Uterus (tissue), 4 donors: ENCODE data around the gene L1TD1. TPM values are rescaled to one million over a fixed set of nuclear protein-coding genes. Genes with fewer than 3 reads are reported as not detected.

Source experiments
- DNase-seq, 2 donors: peaks; one replicate each; pipeline ENCODE4 v3.0.0-alpha.2; 2019 to 2020
- H3K27ac ChIP-seq, 2 donors: fragments of 200-600 bp; sonication (generic); 1 replicate in 1 of 2; 2 replicates in 1 of 2; pipeline ENCODE4 v1.5.1; 2016 to 2018
- H3K27me3 ChIP-seq, 2 donors: fragments of 200-600 bp; sonication (generic); one replicate each; pipeline ENCODE4 v1.5.1; 2018 to 2019; ENCODE audit warnings: control low read depth in 1 of 2
- H3K36me3 ChIP-seq, 2 donors: fragments of 200-600 bp; sonication (generic); one replicate each; pipeline ENCODE4 v1.5.1; 2019; ENCODE audit warnings: control low read depth in 1 of 2
- H3K4me1 ChIP-seq, 2 donors: fragments of 200-600 bp; sonication (generic); one replicate each; pipeline ENCODE4 v1.5.1; 2018 to 2019; ENCODE audit warnings: control low read depth in 1 of 2
- H3K4me3 ChIP-seq, 2 donors: fragments of 200-600 bp; sonication (generic); 1 replicate in 1 of 2; 2 replicates in 1 of 2; pipeline ENCODE4 v1.5.1; 2018 to 2019; ENCODE audit warnings: mild to moderate bottlenecking in 1 of 2
- H3K9me3 ChIP-seq, 2 donors: fragments of 200-600 bp; sonication (generic); one replicate each; pipeline ENCODE4 v1.5.1; 2019; ENCODE audit warnings: control low read depth in 1 of 2
- CTCF ChIP-seq, 4 experiments: fragments of 200-600 bp in 2 of 4; fragments of 450-650 bp in 2 of 4; sonication (generic) in 2 of 4; IDR thresholded peaks; one replicate each; pipeline ENCODE4 v1.5.1; 2016 to 2019; ENCODE audit warnings: antibody characterized with exemption in 4 of 4, mild to moderate bottlenecking in 2 of 4, moderate library complexity in 1 of 4
- POLR2A ChIP-seq, 2 donors: fragments of 450-650 bp; IDR thresholded peaks; one replicate each; pipeline ENCODE4 v1.6.1; 2016; ENCODE audit warnings: antibody characterized with exemption in 2 of 2, mild to moderate bottlenecking in 1 of 2, moderate library complexity in 1 of 2
- intact Hi-C: fragments of 100-400 bp; cut with DNase I; formaldehyde crosslinking; loops from one replicate; pipeline ENCODE4 v1.15.1; 2023; ENCODE audit warnings: low total_unique reads
- total RNA-seq, 4 donors: library from RNA; depleted of rRNA in 3 of 4; stranded (reverse); fragments of >200 nt in 3 of 4; gene quantifications; one replicate each; pipeline versions ENCODE4 v1.1.0 to v1.2.4, GENCODE V29; 2014 to 2023
- donor health status: DM: yes; HTN: yes; CAD: no.

The L1TD1 gene
- total RNA-seq, 4 donors from 2014 or later: 0.40 to 4.5 TPM; not detected in 2

- H3K4me3 ChIP-seq: no peak overlapping the region
- H3K9me3 ChIP-seq: no peaks in the 10 kb centered on the region
- H3K27me3 ChIP-seq: no peaks in the 10 kb centered on the region
- no peak overlapping the region for H3K27ac ChIP-seq
- DNase-seq: no peak
- no peaks in the 10 kb centered on the region for H3K36me3 ChIP-seq
- TF ChIP-seq POLR2A (IDR thresholded peaks at IDR 0.05): no peak
- no peak for TF ChIP-seq CTCF (IDR thresholded peaks at IDR 0.05)
- no peaks in the 10 kb centered on the region for H3K4me1 ChIP-seq
- intact Hi-C loops: no loop called here
Measured at GRCh38 chr1:62250126-62250726, 55.6 kb downstream of the L1TD1 start.

GRCh38 chr1:62259551-62259950 lies 64.9 kb downstream of the L1TD1 start:
- TF ChIP-seq POLR2A (IDR thresholded peaks at IDR 0.05) (no peak), CTCF (IDR thresholded peaks at IDR 0.05) (no peak)
- Histone ChIP-seq H3K4me3 (no peak overlapping the region), H3K4me1 (no peaks in the 10 kb centered on the region), H3K36me3 (no peaks in the 10 kb centered on the region), H3K27ac (no peak overlapping the region), H3K9me3 (no peaks in the 10 kb centered on the region), H3K27me3 (no peaks in the 10 kb centered on the region)
- intact Hi-C loops: no loop called here
- DNase-seq: no peak

- H3K36me3 ChIP-seq: no peaks in the 10 kb centered on the region
- no peaks in the 10 kb centered on the region for H3K4me1 ChIP-seq
- no peaks in the 10 kb centered on the region for H3K9me3 ChIP-seq
- TF ChIP-seq CTCF (IDR thresholded peaks at IDR 0.05) (no peak), POLR2A (IDR thresholded peaks at IDR 0.05) (no peak)
- H3K27ac ChIP-seq: no peak overlapping the region
- no peak for DNase-seq
- no peaks in the 10 kb centered on the region for H3K27me3 ChIP-seq
- H3K4me3 ChIP-seq: no peak overlapping the region
- intact Hi-C loops: no loop called here
Measured at GRCh38 chr1:62260688-62261087, 66.0 kb downstream of the L1TD1 start.

Other genes with a start within 250 kb of the L1TD1 start
- 10 to 100 TPM in 1 of 4 donors, not detected in 3; 14.5 TPM for gene KANK4, start 124.6 kb downstream of the L1TD1 start, total RNA-seq
- gene USP1, start 242.2 kb downstream of the L1TD1 start, total RNA-seq: 10 to 100 TPM; 16.9 to 93.5 (median 41.5) TPM